GM12801 (cell line): ENCODE results near the gene CHST13.

Experiments
- TF ChIP-seq, protein P1 (sequence below): IDR thresholded peaks from one replicate; pipeline ENCODE4 v1.5.1; 2011; ENCODE audit warnings: control low read depth; ENCODE audit not compliant: insufficient read length; ENCODE audit errors: extremely low read depth

CHST13 gene

GRCh38 chr3:126558336-126559071 lies 34.5 kb downstream of the CHST13 start, which contains the start of gene C3orf22:
Gene C3orf22, minus strand, starts transcription at chr3:126558932. Its CDS starts 5,542 bp downstream, at chr3:126553390.
- TF ChIP-seq, protein P1, sequence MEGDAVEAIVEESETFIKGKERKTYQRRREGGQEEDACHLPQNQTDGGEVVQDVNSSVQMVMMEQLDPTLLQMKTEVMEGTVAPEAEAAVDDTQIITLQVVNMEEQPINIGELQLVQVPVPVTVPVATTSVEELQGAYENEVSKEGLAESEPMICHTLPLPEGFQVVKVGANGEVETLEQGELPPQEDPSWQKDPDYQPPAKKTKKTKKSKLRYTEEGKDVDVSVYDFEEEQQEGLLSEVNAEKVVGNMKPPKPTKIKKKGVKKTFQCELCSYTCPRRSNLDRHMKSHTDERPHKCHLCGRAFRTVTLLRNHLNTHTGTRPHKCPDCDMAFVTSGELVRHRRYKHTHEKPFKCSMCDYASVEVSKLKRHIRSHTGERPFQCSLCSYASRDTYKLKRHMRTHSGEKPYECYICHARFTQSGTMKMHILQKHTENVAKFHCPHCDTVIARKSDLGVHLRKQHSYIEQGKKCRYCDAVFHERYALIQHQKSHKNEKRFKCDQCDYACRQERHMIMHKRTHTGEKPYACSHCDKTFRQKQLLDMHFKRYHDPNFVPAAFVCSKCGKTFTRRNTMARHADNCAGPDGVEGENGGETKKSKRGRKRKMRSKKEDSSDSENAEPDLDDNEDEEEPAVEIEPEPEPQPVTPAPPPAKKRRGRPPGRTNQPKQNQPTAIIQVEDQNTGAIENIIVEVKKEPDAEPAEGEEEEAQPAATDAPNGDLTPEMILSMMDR = no peak

GRCh38 chr3:126562737-126563276 lies 38.9 kb downstream of the CHST13 start:
- TF ChIP-seq, protein P1 = no peak

DNA sequence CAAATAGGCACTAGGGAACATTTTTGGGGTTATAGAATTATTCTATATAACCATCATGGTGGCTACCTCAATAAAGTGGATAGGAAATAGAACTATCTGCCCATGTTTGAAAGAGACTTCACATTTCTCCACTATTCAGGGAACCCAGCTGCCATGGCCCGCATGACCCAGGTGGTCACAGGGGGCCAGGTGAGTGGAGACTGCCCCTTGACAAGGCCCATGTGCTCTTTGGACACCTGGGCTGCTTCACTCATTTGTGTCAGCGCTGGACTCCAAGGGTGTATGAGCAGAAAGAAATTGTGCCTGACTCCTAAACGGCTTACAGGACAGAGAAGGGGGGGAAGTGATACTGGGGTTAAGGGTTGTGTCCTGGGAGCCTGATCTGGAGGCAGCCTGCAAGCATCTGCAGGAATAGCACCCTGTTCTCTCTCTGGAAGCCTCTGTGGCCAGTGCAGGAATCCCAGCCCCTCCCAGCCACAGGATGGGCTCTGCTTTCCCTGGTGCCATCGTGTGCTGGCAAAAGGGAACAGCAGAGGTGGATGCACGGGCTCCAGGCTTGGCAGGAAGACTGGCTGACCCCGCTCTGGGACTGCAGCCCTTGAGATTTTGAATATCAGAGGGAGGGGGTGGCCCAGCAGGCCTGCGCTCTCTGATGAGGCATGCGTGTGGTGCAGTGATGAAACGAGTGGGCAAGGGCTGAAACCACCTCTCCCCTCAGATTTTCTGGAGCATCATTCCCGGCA lies 43.9 kb downstream of the CHST13 start:
- TF ChIP-seq, protein P1 = no peak

DNA sequence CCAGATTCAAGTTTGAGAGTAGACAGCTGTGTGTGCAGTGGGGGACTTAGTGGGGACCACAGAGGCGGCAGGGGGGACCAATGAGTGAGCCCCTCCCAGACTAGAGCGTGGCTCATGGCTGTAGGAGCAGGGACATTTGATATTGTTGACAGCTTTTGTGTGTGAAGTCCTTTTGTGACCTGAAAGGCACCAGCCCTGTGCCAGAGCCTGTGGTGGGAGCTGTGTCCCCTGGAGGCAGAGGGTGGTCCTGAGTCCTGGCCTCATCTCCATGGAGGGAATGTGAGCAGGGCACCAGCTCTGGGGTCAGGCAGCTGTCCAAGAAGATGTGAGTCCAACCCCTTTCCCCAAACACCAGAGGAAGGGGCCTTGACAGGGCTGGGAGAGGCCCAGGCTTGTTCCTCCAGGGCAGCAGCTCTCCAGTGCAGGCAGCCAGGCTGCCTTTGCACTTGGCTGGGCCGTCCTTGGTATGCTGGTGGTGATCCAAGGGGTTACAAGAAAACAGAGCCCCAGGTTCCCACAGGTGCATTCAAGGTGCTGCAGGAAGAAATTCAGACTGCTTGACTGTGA lies 44.9 kb downstream of the CHST13 start:
- TF ChIP-seq, protein P1 = no peak

DNA sequence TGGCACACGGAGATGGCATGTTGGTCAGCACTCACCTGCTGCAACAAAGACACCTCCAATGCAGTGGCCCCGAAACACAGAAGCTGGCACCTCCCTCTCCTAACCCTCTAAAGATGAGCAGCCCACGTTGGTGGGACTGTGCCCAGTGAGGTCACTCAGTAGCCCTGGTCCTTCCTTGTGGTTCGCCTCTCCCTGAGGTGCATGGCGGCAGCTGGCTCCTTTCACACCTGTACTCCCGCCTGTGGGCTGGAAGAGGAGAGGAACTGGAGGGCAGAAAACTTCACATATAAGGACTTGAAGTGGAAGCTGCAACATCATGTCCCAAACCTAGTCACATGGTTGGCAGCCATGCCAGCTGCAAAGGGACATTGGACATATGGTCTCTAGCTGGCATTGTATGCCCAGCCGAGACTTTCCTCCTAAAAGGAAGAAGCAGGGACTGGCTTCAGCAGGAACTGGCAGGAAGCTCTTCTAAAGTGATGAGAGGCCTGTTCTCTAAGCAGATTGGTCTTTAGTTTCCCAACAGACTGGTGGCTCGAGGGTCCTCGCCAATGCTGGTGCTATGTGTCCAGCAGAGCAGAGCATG lies 45.5 kb downstream of the CHST13 start:
- TF ChIP-seq, protein P1 = no peak

DNA sequence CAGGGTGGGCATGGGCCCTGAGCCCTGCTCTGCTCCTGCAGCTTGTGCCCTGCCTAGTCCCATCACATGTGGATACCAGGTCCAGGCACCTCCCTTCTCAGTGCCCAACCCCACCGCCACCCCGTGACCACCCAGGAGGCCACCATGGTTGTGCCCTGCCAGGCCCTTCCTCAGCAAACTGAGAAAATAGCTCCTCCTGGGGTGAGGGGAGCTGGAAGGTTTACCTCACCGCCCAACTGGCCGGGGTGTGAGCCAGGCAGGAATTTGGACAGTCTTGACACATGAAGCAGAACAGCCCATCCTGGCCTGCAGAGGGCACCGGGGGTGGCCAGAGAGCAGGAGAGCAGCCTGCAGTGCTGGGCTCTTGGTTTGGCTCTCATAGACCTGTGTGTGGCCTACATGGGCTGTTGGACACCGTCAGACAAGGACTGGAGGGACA lies 46.2 kb downstream of the CHST13 start:
- TF ChIP-seq, protein P1 = no peak

DNA sequence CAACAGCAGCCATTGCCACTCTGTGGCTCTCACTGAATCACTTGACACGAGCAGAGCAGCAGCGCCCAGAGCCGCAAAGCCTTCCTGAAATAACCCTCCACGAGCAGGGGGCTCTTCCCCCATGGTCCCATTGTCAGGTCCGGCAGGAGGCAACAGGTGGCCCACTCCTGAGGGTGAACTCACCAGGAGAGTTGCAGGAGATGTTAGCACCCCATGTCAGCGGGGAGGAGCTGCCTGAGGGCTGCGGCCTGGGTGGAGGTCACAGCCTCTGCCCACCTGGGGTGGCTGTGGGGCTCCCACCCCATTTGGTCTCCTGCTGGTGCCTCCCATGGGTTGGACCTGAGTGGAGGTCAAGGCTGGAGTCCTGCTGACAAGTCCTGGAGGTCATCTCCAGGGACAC lies 47.1 kb downstream of the CHST13 start:
- TF ChIP-seq, protein P1 = no peak
